ENCODE data around the gene STXBP3.

Gene STXBP3

GRCh38 chr1:108801101-108801500, 54.6 kb downstream of the STXBP3 start:
- no peak overlapping the region for H3K4me3 ChIP-seq (replicated peaks; ENCODE audit: low read depth, low read length)
- peak; percentile 43 for DNase-seq (ENCODE audit: low read depth)
- TF ChIP-seq CTCF (IDR thresholded peaks at IDR 0.05; ENCODE audit: low read length, missing control alignments), result no peak

- no peak for TF ChIP-seq CTCF (IDR thresholded peaks at IDR 0.05; ENCODE audit: low read length, missing control alignments)
- H3K4me3 ChIP-seq (replicated peaks; ENCODE audit: low read depth, low read length), result no peak overlapping the region
- no peak for DNase-seq (ENCODE audit: low read depth)
Measured at GRCh38 chr1:108803548-108803947, 57.1 kb downstream of the STXBP3 start.

GRCh38 chr1:108808438-108808837, 62.0 kb downstream of the STXBP3 start:
- TF ChIP-seq CTCF (IDR thresholded peaks at IDR 0.05; ENCODE audit: low read length, missing control alignments), result no peak

GRCh38 chr1:108811611-108812010, 65.1 kb downstream of the STXBP3 start:
- H3K4me3 ChIP-seq (replicated peaks; ENCODE audit: low read depth, low read length), result no peak overlapping the region
- DNase-seq (ENCODE audit: low read depth), result no peak
- no peak for TF ChIP-seq CTCF (IDR thresholded peaks at IDR 0.05; ENCODE audit: low read length, missing control alignments)

More at GRCh38 chr1:108808438-108808837, 62.0 kb downstream of the STXBP3 start:
- H3K4me3 ChIP-seq (replicated peaks; ENCODE audit: low read depth, low read length), result no peak overlapping the region
- DNase-seq (ENCODE audit: low read depth), result no peak

- H3K4me3 ChIP-seq (replicated peaks; ENCODE audit: low read depth, low read length), result no peak overlapping the region
- no peak for TF ChIP-seq CTCF (IDR thresholded peaks at IDR 0.05; ENCODE audit: low read length, missing control alignments)
- DNase-seq (ENCODE audit: low read depth), result no peak
Measured at GRCh38 chr1:108813326-108813725, 66.9 kb downstream of the STXBP3 start.

GRCh38 chr1:108814343-108815125, 68.1 kb downstream of the STXBP3 start:
- DNase-seq (ENCODE audit: low read depth), result peak; percentile 79
- no peak for TF ChIP-seq CTCF (IDR thresholded peaks at IDR 0.05; ENCODE audit: low read length, missing control alignments)
- H3K4me3 ChIP-seq (replicated peaks; ENCODE audit: low read depth, low read length), result no peak overlapping the region

GRCh38 chr1:108815566-108815965, 69.1 kb downstream of the STXBP3 start:
- TF ChIP-seq CTCF (IDR thresholded peaks at IDR 0.05; ENCODE audit: low read length, missing control alignments), result no peak
- no peak overlapping the region for H3K4me3 ChIP-seq (replicated peaks; ENCODE audit: low read depth, low read length)
- peak; percentile 15 for DNase-seq (ENCODE audit: low read depth)
